HCT116 (cell line): ENCODE data around the gene CAMK2N2.

ENCODE experiments used
- CEBPB ChIP-seq: IDR thresholded peaks from 2 replicates; pipeline ENCODE4 v1.6.1; 2012; ENCODE audit warnings: low read depth
- CTCF ChIP-seq, 3 experiments: fragments of 200-600 bp in 1 of 3; sonication (generic) in 1 of 3; IDR thresholded peaks in 2 of 3; conservative IDR thresholded peaks in 1 of 3; 2 replicates each; pipeline ENCODE4 v1.5.1; 2012 to 2017; ENCODE audit warnings: low read depth in 2 of 3, low read length in 2 of 3, antibody characterized with exemption in 1 of 3, borderline replicate concordance in 1 of 3, control low read depth in 1 of 3, mild to moderate bottlenecking in 1 of 3, mixed read lengths in 1 of 3, mixed run types in 1 of 3, moderate library complexity in 1 of 3; ENCODE audit not compliant: insufficient read depth in 1 of 3
- ELF1 ChIP-seq: IDR thresholded peaks from 2 replicates; pipeline ENCODE4 v1.6.1; 2012; ENCODE audit warnings: low read depth, borderline replicate concordance
- EZH2 ChIP-seq: fragments of 200-600 bp; sonication (generic); IDR thresholded peaks from 2 replicates; pipeline ENCODE4 v1.6.1; 2017; ENCODE audit warnings: antibody characterized with exemption, mixed run types
- POLR2A ChIP-seq: IDR thresholded peaks from 2 replicates; pipeline ENCODE4 v1.7.0; 2011; ENCODE audit warnings: borderline replicate concordance; ENCODE audit not compliant: insufficient read depth, insufficient read length; ENCODE audit errors: extremely low read depth
- POLR2AphosphoS5 ChIP-seq: IDR thresholded peaks from 2 replicates; pipeline ENCODE4 v1.6.1; 2011; ENCODE audit warnings: mild to moderate bottlenecking, low read depth, low read length, moderate library complexity
- YY1 ChIP-seq: IDR thresholded peaks from 2 replicates; pipeline ENCODE4 v1.6.1; 2011; ENCODE audit warnings: low read length, low read depth, moderate library complexity, mild to moderate bottlenecking; ENCODE audit not compliant: insufficient replicate concordance; ENCODE audit errors: extremely low read depth
- ZBTB33 ChIP-seq: IDR thresholded peaks from 2 replicates; pipeline ENCODE4 v1.6.1; 2011; ENCODE audit warnings: mild to moderate bottlenecking, low read length, moderate library complexity; ENCODE audit not compliant: insufficient replicate concordance; ENCODE audit errors: extremely low read depth

DNA sequence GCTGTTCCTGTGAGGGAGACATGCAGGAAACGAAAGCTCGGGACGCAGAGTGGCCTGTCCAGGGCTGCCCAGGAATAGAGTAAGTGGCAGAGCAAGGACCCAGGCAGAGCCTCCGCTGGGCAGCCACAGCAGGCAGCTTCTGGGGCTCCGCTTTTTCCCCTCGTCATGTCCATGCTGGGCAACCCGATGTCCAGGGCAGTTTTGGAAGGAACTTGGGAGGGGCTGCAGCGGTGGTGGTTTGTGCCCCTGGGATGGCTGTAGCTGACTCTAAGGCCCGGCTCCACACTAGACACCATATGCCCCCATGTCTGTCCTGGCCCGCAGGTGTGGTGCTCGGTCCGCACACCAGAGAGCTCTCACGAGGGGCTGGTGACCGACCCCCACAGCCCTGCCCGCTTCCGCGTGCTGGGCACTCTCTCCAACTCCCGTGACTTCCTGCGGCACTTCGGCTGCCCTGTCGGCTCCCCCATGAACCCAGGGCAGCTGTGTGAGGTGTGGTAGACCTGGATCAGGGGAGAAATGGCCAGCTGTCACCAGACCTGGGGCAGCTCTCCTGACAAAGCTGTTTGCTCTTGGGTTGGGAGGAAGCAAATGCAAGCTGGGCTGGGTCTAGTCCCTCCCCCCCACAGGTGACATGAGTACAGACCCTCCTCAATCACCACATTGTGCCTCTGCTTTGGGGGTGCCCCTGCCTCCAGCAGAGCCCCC is 30.5 kb upstream of the CAMK2N2 start:
- TF ChIP-seq POLR2A, result no peak
- no peak for TF ChIP-seq CTCF (IDR thresholded peaks at IDR 0.05 in 2 of 3, conservative IDR thresholded peaks at IDR 0.05 in 1 of 3; ENCODE audit: borderline replicate concordance in 1 of 3, insufficient read depth in 1 of 3, low read depth in 2 of 3, low read length in 2 of 3)
- no peak for TF ChIP-seq EZH2
- no peak for TF ChIP-seq ZBTB33
- TF ChIP-seq CEBPB, result no peak
- no peak for TF ChIP-seq POLR2AphosphoS5
- TF ChIP-seq ELF1, result no peak
- no peak for TF ChIP-seq YY1
